Prostate gland (tissue), 2 donors: ENCODE data around the gene ASXL2. TPM values are rescaled to one million over a fixed set of nuclear protein-coding genes. Genes with fewer than 3 reads are reported as not detected.

Experiments
- DNase-seq: peaks from one replicate; pipeline ENCODE4 v3.0.0-alpha.2; 2019; ENCODE audit warnings: low spot score
- H3K27ac ChIP-seq, 2 donors: fragments of 200-600 bp; sonication (generic); 2 replicates each; pipeline ENCODE4 v1.5.1; 2017 to 2019
- H3K27me3 ChIP-seq: fragments of 200-600 bp; sonication (generic); replicated peaks from 2 replicates; pipeline ENCODE4 v1.5.1; 2019; ENCODE audit not compliant: insufficient read depth
- H3K36me3 ChIP-seq, 2 donors: fragments of 200-600 bp; sonication (generic); 1 replicate in 1 of 2; 2 replicates in 1 of 2; pipeline versions ENCODE4 v1.5.1 to v1.8.1; 2017 to 2019
- H3K4me1 ChIP-seq: fragments of 200-600 bp; sonication (generic); replicated peaks from 2 replicates; pipeline ENCODE4 v1.5.1; 2019
- H3K4me3 ChIP-seq, 2 donors: fragments of 200-600 bp; sonication (generic); 2 replicates each; pipeline ENCODE4 v1.5.1; 2017 to 2019
- H3K9me3 ChIP-seq: fragments of 200-600 bp; sonication (generic); 2 replicates; pipeline ENCODE4 v1.5.1; 2017
- POLR2A ChIP-seq: fragments of 450-650 bp; IDR thresholded peaks from one replicate; pipeline ENCODE4 v1.6.1; 2016; ENCODE audit warnings: antibody characterized with exemption, mild to moderate bottlenecking
- POLR2AphosphoS5 ChIP-seq: sonication (generic); formaldehyde crosslinking; IDR thresholded peaks from one replicate; pipeline ENCODE4 v1.6.1; 2017; ENCODE audit warnings: antibody characterized with exemption
- WGBS: methylation state at CpG from one replicate; pipeline ENCODE4 v1.1.5; 2018; 5-methylcytosine and 5-hydroxymethylcytosine counted together
- intact Hi-C: fragments of 100-400 bp; cut with DNase I; formaldehyde crosslinking; loops from one replicate; pipeline ENCODE4 v1.14.2; 2022
- total RNA-seq, 2 donors: library from RNA; depleted of rRNA; stranded (reverse); fragments of >200 nt; gene quantifications; one replicate each; pipeline ENCODE4 v1.1.0, GENCODE V29; 2016
- TF ChIP-seq, protein P1 (sequence below), 4 experiments: fragments of 200-600 bp in 2 of 4; fragments of 450-650 bp in 2 of 4; sonication (generic) in 2 of 4; IDR thresholded peaks; 1 replicate in 3 of 4; 2 replicates in 1 of 4; pipeline ENCODE4 v1.5.1; 2016 to 2019; ENCODE audit warnings: antibody characterized with exemption in 4 of 4, mild to moderate bottlenecking in 2 of 4, moderate library complexity in 2 of 4

The ASXL2 gene
- total RNA-seq, 2 donors from 2014 or later: 15.8 to 36.1 TPM

- Histone ChIP-seq H3K27ac (no peak overlapping the region), H3K4me1 (no peaks in the 10 kb centered on the region), H3K27me3 (no peaks in the 10 kb centered on the region), H3K36me3 (no peaks in the 10 kb centered on the region), H3K9me3 (no peaks in the 10 kb centered on the region), H3K4me3 (no peak overlapping the region)
- DNase-seq: no peak
- 97% methylated on average over 1 of the region's 1 CpG for WGBS
- intact Hi-C loops: no loop called here
- TF ChIP-seq POLR2A (no peak), POLR2AphosphoS5 (no peak)
- TF ChIP-seq, protein P1, sequence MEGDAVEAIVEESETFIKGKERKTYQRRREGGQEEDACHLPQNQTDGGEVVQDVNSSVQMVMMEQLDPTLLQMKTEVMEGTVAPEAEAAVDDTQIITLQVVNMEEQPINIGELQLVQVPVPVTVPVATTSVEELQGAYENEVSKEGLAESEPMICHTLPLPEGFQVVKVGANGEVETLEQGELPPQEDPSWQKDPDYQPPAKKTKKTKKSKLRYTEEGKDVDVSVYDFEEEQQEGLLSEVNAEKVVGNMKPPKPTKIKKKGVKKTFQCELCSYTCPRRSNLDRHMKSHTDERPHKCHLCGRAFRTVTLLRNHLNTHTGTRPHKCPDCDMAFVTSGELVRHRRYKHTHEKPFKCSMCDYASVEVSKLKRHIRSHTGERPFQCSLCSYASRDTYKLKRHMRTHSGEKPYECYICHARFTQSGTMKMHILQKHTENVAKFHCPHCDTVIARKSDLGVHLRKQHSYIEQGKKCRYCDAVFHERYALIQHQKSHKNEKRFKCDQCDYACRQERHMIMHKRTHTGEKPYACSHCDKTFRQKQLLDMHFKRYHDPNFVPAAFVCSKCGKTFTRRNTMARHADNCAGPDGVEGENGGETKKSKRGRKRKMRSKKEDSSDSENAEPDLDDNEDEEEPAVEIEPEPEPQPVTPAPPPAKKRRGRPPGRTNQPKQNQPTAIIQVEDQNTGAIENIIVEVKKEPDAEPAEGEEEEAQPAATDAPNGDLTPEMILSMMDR (IDR thresholded peaks at IDR 0.05): no peak
Measured at GRCh38 chr2:25763575-25763974, 114.7 kb downstream of the ASXL2 start.

- H3K4me1 ChIP-seq: peaks cover 5% of the 10 kb centered on the region
- no peaks in the 10 kb centered on the region for H3K27me3 ChIP-seq
- TF ChIP-seq, protein P1 (IDR thresholded peaks at IDR 0.05): no peak
- TF ChIP-seq POLR2A (no peak), POLR2AphosphoS5 (no peak)
- no peak overlapping the region for H3K4me3 ChIP-seq
- no peaks in the 10 kb centered on the region for H3K36me3 ChIP-seq
- no peaks in the 10 kb centered on the region for H3K9me3 ChIP-seq
- DNase-seq: no peak
- intact Hi-C loops: no loop called here
- WGBS: 100% methylated on average over 1 of the region's 1 CpG
- no peak overlapping the region for H3K27ac ChIP-seq
Measured at GRCh38 chr2:25760297-25760696, 118.0 kb downstream of the ASXL2 start.

DNA sequence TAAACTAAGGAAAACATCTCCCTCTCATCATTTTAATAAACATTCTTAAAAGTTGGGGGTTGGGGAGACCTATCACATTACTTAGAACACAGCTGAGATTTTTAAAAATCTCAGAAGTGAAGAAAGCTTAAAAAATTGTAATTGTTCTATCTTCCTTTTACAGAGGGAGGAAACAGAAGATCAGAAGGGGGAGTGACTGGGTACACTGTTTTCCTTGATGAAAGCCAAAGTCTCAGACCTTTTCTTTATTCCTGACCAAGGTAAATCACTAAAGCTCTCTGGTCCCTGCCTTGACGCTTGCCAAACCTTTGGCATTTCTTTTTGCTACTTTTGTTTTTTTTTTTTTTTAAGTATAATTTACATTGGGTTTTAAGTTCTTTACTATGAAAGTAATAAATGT, 119.9 kb downstream of the ASXL2 start:
- Histone ChIP-seq H3K4me1 (peaks cover 5% of the 10 kb centered on the region), H3K9me3 (no peaks in the 10 kb centered on the region), H3K36me3 (no peaks in the 10 kb centered on the region), H3K4me3 (no peak overlapping the region), H3K27me3 (no peaks in the 10 kb centered on the region), H3K27ac (peak overlapping the region; percentile 73 to 79)
- intact Hi-C loops: no loop called here
- 54% methylated on average over 1 of the region's 1 CpG for WGBS
- no peak for DNase-seq
- TF ChIP-seq, protein P1 (IDR thresholded peaks at IDR 0.05): no peak
- no peak for TF ChIP-seq POLR2A
- no peak for TF ChIP-seq POLR2AphosphoS5

- peak; percentile 70 for TF ChIP-seq POLR2AphosphoS5
- TF ChIP-seq, protein P1 (IDR thresholded peaks at IDR 0.05): no peak
- Histone ChIP-seq H3K9me3 (no peaks in the 10 kb centered on the region), H3K36me3 (no peaks in the 10 kb centered on the region), H3K27ac (peak overlapping the region; percentile 73 to 79), H3K27me3 (no peaks in the 10 kb centered on the region), H3K4me1 (peaks cover 5% of the 10 kb centered on the region), H3K4me3 (no peak overlapping the region)
- intact Hi-C loops: no loop called here
- 34% methylated on average over 1 of the region's 1 CpG for WGBS
- peak; percentile 48 for DNase-seq
Measured at GRCh38 chr2:25757906-25758305, 120.4 kb downstream of the ASXL2 start.

- Histone ChIP-seq H3K4me3 (no peak overlapping the region), H3K9me3 (no peaks in the 10 kb centered on the region), H3K4me1 (peaks cover 5% of the 10 kb centered on the region), H3K36me3 (no peaks in the 10 kb centered on the region), H3K27me3 (no peaks in the 10 kb centered on the region), H3K27ac (peak overlapping the region in 1 of 2 donors; percentile 79)
- TF ChIP-seq POLR2AphosphoS5 (no peak), POLR2A (no peak)
- TF ChIP-seq, protein P1 (IDR thresholded peaks at IDR 0.05): no peak
- WGBS: 66% methylated on average over 4 of the region's 4 CpGs
- DNase-seq: no peak
- intact Hi-C loops: no loop called here
Measured at GRCh38 chr2:25756536-25756935, 121.8 kb downstream of the ASXL2 start.
